ENCODE measurements around the gene CACNA1H.
"Not testable (repeated sequence)": the region's sequence is repeated elsewhere in the genome, so short reads cannot be mapped to it uniquely, and the experiment has no call there.

The CACNA1H gene

DNA sequence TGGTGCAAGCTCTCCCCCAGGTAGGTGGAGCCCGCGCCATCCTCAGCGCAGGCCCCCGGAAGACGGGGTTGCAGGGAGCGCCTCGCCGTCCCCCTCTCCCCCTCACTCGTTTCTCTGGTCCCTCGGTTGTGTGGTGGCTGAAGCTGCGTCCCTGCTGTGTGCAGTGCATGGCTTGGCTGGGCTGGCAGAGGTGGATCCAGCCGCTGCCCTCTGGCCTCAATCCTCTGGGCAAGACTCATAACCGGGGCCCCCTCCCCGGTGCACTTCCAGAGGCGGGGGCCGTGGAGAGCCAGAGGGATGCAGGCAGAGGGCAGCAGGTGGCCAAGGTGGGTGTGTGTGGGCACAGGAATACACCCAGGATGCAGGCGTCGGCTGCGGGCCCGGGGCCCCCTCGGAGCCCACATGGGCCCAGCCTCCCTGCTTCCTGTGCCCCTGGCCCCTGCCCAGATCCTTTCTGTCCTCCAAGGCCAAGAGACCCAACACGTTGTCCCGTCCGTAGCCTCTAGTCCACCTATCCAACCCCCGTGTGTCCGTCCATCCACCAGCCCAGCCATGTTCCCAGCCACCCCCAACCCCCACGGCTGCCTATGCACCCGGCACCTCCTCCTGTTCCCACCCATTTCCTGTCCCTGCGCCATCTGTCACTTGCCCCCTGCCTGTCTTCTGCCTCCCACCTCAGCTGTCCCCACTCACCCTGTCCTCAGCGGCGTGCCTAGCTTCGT is 62.8 kb downstream of the CACNA1H start:
- no peak for DNase-seq

DNA sequence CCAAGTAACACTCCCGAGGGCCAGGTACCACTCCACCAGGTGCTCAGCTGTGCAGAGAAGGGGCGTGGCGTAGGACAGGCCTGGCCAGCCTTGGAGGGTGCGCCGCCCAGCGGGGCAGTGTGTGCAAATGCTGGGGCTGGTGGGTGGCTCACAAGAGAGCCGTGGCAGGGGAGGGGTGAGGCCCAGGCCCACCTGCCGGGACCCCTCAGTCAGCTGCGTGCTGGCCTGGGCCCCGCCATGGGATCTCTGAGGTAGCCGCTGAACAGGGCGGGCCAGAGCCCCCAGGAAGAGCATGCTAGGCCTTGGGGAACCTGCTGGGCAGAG is 63.4 kb downstream of the CACNA1H start:
- DNase-seq = no peak

DNA sequence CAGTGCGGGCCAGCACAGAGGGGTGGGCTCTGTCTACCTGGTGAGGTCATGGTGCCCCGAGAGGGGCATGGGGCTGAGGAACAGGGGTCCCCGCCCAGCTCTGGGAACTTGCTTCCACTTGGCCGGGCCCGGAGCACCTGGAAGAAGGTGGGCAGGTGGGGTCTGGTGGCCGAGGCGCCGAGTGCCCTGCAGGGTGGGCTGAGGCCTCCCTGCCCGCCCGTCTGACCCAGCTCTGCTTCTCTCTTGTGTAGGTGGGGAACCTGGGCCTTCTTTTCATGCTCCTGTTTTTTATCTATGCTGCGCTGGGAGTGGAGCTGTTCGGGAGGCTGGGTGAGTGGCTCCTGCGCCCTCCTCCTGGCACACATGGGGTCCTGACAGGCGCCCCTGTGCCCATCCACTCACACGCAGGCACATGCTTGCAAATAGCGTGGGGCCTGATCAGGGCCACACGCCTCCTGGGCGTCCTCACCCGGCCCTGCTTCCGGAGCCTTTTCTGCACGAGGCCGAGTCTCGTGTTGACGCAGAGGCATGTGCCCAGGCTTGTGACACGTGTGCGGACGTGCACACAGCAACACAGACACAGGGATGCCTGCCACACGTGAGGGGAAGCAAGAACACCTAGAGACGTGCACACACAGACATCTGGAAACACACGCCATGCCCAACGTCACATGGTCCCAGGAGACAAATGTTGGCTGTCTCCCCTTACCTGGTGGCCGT is 63.9 kb downstream of the CACNA1H start:
- no peak for DNase-seq

DNA sequence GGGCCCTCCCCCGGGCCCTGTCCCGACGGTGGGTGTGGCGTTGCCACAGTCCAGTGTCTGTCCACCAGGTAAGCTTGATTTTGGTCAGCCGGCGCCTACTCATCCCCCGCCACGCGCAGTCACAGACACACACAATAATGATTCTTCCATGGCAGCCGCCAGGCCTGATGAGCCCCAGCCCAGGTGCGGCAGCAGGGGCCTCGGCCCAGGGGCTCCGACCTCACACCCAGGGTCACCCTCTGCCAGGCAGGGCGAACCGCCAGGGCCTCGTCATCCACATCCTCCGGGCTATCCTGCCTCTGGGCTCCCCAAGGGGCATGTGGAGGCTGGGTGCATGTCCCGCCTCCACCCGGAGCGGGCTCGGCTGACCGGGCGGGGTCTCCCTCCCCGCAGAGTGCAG is 64.6 kb downstream of the CACNA1H start:
- no peak for DNase-seq

DNA sequence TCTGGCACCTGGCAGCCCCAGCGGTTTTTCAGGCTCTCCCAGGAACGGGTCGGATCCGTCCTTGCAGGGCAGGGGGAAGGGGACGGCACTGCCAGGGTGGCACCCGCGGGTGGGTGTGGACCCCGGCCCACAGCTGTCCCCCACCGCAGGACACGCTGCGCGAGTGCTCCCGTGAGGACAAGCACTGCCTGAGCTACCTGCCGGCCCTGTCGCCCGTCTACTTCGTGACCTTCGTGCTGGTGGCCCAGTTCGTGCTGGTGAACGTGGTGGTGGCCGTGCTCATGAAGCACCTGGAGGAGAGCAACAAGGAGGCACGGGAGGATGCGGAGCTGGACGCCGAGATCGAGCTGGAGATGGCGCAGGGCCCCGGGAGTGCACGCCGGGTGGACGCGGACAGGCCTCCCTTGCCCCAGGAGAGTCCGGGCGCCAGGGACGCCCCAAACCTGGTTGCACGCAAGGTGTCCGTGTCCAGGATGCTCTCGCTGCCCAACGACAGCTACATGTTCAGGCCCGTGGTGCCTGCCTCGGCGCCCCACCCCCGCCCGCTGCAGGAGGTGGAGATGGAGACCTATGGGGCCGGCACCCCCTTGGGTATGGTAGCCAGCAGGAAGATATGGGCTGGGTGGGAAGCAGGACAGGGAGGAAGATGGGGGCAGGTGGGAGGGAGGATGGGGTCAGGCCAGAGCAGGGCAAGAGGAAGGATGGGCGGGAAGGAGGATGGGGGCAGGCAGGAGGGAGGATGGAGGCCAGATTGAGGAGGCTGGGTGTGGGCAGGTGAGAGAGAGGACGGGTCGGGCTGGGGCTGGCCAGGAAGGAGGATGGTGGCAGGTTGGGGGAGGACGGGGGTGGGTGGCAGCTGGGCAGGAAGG is 65.4 kb downstream of the CACNA1H start:
- no peak for DNase-seq

DNA sequence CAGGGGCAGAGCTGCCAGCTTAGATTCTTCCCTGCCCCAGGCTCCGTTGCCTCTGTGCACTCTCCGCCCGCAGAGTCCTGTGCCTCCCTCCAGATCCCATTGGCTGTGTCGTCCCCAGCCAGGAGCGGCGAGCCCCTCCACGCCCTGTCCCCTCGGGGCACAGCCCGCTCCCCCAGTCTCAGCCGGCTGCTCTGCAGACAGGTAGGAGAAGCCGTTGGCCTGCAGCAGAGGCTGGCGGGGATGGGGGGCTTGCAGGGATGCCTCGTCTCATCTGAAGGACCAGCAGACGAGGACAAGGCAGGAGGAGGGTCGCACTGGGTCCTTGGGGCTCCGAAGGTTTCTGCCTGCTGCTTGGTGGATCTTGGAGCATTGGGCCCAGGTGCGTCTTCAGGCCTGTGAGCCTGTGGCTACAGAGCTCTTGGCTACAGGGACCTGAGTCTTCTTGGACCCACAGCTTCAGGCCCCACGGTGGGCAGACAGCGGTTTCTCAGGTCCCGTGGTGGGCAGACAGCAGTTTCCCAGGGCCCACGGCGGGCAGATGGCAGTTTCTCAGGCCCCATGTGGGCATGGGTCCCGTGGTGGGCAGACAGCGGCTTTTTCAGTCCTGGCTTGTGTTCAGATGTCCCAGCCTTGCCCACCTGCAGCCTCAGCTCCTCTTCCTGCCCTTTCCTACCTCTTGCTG is 66.2 kb downstream of the CACNA1H start:
- DNase-seq = no peak

DNA sequence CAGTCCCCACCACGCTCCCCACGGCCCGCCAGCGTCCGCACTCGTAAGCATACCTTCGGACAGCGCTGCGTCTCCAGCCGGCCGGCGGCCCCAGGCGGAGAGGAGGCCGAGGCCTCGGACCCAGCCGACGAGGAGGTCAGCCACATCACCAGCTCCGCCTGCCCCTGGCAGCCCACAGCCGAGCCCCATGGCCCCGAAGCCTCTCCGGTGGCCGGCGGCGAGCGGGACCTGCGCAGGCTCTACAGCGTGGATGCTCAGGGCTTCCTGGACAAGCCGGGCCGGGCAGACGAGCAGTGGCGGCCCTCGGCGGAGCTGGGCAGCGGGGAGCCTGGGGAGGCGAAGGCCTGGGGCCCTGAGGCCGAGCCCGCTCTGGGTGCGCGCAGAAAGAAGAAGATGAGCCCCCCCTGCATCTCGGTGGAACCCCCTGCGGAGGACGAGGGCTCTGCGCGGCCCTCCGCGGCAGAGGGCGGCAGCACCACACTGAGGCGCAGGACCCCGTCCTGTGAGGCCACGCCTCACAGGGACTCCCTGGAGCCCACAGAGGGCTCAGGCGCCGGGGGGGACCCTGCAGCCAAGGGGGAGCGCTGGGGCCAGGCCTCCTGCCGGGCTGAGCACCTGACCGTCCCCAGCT is 67.3 kb downstream of the CACNA1H start:
- DNase-seq = no peak

DNA sequence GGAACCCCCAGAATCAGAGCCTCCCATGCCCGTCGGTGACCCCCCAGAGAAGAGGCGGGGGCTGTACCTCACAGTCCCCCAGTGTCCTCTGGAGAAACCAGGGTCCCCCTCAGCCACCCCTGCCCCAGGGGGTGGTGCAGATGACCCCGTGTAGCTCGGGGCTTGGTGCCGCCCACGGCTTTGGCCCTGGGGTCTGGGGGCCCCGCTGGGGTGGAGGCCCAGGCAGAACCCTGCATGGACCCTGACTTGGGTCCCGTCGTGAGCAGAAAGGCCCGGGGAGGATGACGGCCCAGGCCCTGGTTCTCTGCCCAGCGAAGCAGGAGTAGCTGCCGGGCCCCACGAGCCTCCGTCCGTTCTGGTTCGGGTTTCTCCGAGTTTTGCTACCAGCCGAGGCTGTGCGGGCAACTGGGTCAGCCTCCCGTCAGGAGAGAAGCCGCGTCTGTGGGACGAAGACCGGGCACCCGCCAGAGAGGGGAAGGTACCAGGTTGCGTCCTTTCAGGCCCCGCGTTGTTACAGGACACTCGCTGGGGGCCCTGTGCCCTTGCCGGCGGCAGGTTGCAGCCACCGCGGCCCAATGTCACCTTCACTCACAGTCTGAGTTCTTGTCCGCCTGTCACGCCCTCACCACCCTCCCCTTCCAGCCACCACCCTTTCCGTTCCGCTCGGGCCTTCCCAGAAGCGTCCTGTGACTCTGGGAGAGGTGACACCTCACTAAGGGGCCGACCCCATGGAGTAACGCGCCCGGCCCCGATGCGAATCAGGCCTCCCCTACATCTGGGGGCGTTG is 68.1 kb downstream of the CACNA1H start:
- no peak for DNase-seq

DNA sequence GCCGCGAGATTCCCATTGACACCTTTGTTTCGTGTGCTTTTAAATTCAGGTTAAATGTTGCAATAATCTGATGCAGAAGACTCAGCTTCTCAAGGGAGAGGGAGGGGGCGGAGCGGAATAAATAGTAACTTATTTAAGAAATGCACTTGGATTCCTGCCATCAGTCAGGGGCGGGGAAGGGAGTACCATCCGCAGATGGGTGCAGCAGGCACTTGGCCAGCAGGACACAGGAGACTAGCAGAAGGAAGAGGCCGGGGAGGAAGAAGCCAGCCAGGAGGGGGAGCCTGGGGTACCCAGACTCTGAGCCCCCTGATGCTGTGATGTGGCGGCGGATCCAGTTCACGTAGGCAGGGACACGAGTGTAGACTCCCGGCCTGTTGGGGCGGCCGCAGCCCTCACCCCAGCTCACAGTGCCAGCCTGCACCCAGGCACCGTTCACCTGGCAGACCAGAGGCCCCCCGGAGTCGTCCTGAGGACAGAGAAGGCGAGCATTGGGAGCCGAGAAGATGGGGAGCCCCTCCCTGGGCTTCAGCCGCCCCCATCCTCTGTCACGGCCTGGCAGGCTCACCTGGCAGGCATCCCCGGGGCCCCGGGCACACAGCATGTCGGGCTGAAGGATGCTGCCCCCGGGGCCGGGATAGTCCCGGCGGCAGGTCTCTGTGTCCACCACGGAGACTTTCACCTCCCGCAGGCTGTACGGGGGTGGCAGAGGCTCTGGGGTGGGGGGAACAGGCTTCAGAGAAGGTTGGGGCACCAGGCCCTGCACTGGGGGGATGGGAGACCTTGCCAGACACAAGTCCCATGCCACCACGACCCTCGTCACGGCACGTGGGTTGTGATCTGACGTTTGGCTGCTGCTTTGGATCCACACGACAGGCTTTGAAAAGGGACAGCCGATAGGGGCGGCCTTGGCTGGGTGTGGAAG is 69.0 kb downstream of the CACNA1H start:
- no peak for DNase-seq

DNA sequence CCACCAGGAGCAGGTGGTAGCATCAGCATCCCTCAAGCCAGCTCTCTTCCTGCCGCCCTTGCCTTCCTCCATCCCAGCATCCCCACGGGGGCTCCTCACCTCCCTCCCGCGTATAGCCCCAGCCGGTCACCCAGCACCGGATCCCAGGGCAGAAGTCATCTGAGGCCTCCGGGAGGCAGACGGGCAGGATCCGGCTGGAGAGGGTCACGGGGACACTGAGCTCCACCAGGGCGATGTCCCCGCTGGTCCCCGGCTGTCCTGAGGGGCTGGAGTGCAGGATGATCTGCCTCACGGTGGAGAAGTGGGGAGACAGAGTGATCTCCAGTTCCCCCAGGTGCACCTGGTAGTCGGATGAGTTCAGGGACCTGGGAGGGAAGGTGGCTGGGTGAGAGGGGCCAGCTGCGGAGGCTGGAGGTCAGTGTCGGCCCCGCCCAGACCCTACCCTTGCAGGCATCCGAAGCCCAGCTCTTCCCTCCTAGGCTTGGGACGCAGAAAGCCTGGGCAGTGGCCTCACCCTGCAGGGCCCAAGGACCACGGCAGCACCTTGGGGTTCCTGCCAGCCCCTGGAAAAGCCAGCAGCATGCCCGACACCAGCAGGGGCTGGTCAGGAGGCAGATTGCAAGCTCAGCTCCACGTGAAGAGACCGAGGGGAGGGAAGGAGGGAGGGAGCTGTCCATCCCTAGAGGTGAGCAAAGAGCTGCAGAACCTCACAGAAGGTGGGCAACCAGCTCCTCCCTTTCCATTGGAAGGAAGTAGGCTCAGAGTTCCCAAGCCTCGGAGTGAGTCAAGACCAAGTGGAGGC is 69.8 kb downstream of the CACNA1H start:
- DNase-seq = no peak

DNA sequence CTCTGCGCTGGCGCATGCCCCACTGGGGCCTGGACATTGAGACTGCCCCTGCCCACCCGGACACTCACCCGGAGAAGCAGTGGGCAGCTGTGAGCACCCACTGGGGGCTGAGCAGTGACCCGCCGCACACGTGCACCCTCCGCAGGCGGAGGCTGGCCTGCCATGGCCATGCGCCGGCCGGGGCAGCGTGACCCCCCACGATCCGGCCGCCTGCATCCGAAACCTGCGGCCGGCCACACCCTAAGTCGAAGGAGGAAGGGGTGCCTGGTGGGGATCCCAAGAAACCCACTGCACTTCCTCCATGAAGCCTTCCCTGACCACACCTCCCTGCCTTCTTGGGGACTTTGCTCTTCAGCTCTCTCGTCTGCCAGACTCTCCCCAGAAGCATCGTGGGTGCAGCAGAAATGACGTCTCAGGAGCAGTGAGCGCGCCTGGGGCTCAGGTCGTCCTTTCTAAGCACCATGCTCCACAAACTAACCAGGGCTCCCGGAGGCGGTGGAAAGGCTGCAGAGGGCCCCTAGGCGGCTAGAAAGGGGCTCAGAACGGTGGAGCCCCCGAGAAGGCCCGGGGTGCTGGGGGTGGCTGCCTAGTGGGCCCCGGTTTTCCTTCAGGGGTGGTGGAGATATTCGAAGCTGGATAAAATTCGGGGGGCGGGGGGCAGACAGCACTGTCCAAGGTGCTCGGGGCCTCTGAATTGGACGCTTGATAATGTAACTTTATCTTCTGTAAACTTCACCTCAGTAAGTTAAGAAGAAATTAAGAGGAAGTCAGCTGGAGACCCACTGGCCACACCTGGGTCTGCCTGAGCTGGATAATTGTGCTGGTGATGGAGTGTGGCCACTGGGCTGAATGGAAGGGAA is 70.7 kb downstream of the CACNA1H start:
- no peak for DNase-seq

DNA sequence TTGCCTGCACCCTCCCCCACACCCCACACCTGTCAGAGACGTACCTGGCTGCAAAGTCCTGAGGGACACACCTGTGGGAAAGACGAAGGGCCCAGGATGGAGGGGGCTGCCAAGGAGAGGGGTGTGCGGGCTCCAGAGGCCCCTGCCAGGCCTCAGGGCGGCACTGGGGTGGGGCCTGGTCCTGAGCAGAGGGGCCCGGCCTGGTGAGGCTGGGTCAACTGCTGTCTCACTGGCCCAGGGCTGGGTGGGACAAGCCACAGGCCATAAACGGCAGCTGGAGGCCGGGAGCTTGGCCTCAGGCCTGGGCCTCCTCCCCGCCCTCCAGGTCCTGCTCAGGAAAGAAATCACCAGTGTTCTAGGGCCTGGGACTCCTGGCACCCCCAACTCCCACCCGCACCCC is 71.7 kb downstream of the CACNA1H start:
- no peak for DNase-seq

DNA sequence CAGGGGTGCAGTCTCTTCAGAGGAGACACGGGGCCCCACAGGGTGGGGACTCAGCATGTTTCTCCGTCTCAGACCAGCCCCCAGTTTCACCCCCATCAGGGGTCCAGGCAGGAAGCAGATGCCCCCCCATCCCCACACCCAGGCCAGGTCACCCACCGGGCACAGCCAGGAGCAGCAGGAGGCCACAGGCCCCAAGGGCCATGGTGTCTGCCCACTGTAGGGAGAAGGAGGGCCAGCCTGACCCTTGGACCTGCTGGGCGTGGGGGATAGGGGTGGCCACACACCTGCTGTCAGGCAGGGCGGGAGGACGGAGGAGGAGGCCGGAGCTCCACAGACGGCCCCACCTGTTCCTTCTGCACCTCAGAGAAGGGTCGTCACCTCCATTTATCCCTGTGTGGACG is 72.1 kb downstream of the CACNA1H start, which contains the start of gene TPSG1:
Gene TPSG1 (minus strand): TSS at position 218 of the 401 bp plus-strand sequence. CDS start 16 bp downstream, at position 202.
- no peak for DNase-seq

DNA sequence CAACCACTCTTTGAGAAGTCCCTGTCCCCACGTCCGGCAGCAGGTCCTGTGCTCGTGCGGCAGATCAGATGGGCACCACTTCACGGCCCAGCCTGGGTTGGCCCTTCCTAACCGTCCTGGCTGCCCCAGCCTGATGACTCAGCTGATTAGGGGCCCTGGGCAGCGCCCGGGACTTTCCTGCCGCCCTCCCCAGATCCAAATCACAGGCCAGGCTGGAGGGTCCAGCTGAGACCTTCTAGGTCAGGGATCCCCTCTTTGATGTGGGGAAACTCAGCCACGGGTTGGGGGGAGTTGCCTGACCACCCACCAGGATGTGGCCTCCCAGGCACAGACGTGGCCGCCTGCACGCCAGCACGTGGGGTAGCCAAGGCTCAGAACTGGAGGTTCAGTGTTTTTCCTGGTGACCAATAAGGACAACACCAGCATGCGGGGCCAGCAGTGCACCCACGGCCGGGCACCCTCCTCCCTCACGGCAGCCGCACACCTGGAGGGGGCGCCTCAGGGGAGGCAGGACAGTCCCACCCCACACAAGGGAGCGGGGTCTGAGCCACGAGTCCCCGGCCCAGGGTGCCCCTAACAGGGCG is 72.9 kb downstream of the CACNA1H start:
- DNase-seq = not testable (repeated sequence)

DNA sequence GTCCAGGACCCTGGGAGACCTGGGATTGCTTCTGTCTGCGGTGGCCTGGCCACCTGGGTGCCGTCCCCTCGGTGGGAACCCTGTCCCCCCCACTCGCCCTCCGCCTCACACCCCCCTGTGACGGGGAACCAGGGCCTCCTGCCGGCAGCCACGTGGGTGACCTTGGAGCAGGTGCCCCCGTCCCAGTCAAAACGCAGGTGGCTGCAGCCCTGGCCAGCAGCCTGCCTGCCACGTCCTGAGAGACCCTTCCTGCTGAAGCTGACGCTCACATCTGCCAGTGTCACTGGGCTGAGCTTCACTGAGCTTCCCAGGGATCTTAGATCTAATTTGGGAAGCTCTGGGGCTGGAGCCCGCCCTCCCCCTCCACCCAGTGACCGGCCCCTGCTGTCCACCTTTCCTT is 73.8 kb downstream of the CACNA1H start:
- not testable (repeated sequence) for DNase-seq

DNA sequence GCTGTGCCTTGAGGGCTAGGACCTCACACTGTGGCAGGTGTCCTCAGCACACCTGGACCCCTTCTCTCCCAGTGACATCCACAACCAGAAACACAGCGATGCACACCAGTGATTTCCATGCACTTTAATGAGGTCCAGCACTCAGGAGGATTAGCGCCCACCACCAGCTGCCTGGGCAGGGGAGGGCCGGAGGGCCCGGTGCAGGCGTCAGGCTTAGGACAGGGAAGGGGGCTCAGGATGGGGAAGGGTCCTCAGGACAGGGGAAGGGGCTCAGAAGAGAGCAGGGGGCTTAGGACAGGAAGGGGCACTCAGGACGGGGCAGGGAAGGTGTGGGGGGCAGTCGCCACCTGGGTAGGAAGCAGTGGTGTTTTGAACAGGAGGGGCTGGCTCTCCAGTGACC is 75.3 kb downstream of the CACNA1H start:
- DNase-seq = not testable (repeated sequence)

DNA sequence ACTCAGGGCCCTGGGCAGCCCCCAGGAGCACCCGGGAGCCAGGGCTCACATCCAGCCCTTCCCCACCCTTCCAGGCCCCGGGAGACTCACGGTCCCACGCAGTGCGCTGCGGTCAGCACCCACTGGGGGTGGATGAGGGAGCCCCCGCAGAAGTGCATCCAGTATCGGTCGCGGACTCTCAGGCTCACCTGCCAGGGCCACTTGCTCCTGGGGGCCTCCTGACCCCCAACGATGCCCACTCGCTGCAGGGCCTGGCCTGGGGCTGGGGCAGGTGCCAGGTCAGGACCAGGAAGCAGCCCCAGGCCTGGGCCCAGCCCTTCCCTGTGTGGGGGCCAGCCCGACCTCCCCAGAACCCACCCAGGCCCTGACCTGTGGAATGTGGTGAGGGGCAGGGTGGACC is 76.6 kb downstream of the CACNA1H start:
- not testable (repeated sequence) for DNase-seq

DNA sequence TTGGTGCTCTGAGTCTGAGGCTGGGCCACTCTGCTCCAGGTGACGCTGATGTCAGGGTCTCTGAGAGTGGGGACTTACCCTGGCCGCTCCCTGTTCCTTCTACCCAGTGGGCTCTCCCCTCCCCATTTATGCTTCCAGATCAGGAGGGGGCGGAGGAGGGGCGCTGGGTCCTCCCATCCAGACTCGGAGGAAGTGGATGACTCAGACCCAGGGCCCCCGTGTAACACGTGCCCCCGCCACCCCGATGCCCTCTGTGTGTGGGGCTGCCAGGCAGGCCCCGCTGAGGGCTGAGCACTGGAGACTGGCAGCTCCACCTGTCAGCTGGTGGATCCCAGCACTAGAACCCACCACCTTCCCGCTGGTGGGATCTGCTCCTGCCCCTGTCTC is 77.2 kb downstream of the CACNA1H start, which contains the start of gene TPSB2:
Gene TPSB2 (minus strand): TSS at position 101 of the 387 bp plus-strand sequence. CDS start 233 bp downstream, outside the sequence.
- DNase-seq = not testable (repeated sequence)
